ENCODE results near the gene TENT5C. TPM values are rescaled to one million over a fixed set of nuclear protein-coding genes. Genes with fewer than 3 reads are reported as not detected.

TENT5C gene
- polyA plus RNA-seq, 1 donor (not counting 4 experiments of a cell fraction or from before 2014, with no cell fraction given), result 0.13 TPM

DNA sequence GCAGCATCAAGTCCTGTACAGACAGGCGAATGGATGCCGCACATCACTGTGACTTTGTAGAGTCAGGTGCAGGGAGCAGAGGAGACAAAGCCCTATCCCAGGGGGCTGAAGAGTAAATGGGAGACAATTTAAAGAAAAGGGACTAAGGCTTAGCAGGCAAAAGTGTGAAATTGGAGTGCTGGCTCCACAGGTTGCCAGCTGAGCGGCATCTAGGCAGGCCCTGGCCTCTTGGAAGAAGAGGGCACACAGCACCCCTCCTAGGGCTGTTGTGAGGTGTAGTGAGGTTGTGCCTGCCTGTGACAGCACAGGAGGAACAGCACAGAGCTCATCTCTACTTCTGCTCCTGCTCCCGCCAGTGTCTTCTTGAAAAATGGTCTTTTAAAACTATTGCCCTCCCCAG lies 47.3 kb downstream of the TENT5C start:
- H3K27ac ChIP-seq (ENCODE audit: control insufficient read depth, insufficient read depth, low read length), result no peak overlapping the region
- FAIRE-seq (no peak), DNase-seq (ENCODE audit: low read depth, low spot score) (no peak)
- H3K9me1 ChIP-seq (ENCODE audit: control insufficient read depth, extremely low read depth, insufficient read depth, low read length), result no peaks in the 10 kb centered on the region
- peaks cover 32% of the 10 kb centered on the region for H3K4me1 ChIP-seq (ENCODE audit: control insufficient read depth, extremely low read depth, insufficient read depth, low read length)
- H3K36me3 ChIP-seq (ENCODE audit: control insufficient read depth in 2 of 2, extremely low read depth in 1 of 2, insufficient read depth in 2 of 2, low read length in 2 of 2), result no peaks in the 10 kb centered on the region
- H2AFZ ChIP-seq (ENCODE audit: control insufficient read depth, low read length), result no peak overlapping the region
- dilution Hi-C loops (cut with MboI; ENCODE audit: extremely low pct_ligation_motif_present, low sequenced_read_pairs), result no loop called here
- H3K27me3 ChIP-seq (ENCODE audit: control insufficient read depth, extremely low read depth, insufficient read depth, low read length), result no peaks in the 10 kb centered on the region
- no peak overlapping the region for H3K9ac ChIP-seq (ENCODE audit: control insufficient read depth, extremely low read depth, insufficient read depth, low read length)
- no peak overlapping the region for H3K4me2 ChIP-seq (ENCODE audit: control insufficient read depth, extremely low read depth, insufficient read depth, low read depth, low read length)
- no peaks in the 10 kb centered on the region for H4K20me1 ChIP-seq (ENCODE audit: control insufficient read depth, extremely low read depth, insufficient read depth, low read length)
- H3K4me3 ChIP-seq (ENCODE audit: control insufficient read depth in 2 of 3, extremely low read depth in 1 of 3, insufficient read depth in 2 of 3, low read depth in 1 of 3, low read length in 3 of 3), result no peak overlapping the region
- TF ChIP-seq, protein P1, sequence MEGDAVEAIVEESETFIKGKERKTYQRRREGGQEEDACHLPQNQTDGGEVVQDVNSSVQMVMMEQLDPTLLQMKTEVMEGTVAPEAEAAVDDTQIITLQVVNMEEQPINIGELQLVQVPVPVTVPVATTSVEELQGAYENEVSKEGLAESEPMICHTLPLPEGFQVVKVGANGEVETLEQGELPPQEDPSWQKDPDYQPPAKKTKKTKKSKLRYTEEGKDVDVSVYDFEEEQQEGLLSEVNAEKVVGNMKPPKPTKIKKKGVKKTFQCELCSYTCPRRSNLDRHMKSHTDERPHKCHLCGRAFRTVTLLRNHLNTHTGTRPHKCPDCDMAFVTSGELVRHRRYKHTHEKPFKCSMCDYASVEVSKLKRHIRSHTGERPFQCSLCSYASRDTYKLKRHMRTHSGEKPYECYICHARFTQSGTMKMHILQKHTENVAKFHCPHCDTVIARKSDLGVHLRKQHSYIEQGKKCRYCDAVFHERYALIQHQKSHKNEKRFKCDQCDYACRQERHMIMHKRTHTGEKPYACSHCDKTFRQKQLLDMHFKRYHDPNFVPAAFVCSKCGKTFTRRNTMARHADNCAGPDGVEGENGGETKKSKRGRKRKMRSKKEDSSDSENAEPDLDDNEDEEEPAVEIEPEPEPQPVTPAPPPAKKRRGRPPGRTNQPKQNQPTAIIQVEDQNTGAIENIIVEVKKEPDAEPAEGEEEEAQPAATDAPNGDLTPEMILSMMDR (optimal IDR thresholded peaks at IDR 0.05 in 1 of 3, IDR thresholded peaks at IDR 0.05 in 1 of 3, conservative IDR thresholded peaks at IDR 0.05 in 1 of 3; ENCODE audit: extremely low read depth in 1 of 3, insufficient read depth in 2 of 3, low read length in 3 of 3), result no peak
- TF ChIP-seq EZH2 (IDR thresholded peaks at IDR 0.05; ENCODE audit: low read length), result no peak
- H3K9me3 ChIP-seq (ENCODE audit: control insufficient read depth, low read depth, low read length), result no peaks in the 10 kb centered on the region
- no peaks in the 10 kb centered on the region for H3K79me2 ChIP-seq (ENCODE audit: control insufficient read depth, insufficient read depth, low read length)

DNA sequence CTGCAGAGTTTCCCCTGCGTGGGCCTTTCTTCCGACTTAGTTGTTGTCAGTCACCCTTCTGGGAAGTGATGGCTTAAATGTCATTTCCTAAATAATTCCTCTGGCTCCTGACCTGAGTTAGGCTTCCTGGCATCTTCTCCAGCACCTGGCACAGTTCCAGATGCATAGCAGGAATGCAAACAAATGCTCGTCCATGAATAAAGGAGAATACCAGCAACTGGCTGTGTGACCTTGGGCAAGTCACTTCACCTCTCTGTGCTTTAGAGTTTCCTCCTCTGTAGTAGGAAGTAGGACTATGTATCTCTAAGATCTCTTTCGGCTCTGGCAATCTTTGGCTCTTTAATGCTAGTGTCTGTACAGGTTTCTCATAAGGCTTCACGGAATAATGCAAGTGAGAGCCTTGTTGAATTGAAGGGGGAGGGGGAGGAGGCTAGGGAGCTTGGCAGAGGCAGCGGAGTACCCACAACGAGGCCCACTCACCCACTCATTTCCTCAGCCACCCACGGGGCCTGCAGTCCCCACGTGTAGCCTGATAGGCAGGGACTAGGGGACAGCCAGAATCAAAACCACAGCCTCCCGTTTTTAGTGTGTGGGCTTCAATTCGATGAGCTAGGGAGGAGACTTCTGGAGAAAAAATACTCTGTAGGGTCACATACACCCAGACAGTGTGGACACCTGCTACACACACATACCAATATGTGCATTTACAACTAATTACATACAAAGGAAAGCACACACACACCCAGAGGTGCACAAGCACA lies 48.1 kb downstream of the TENT5C start:
- no peak overlapping the region for H2AFZ ChIP-seq (ENCODE audit: control insufficient read depth, low read length)
- FAIRE-seq, result no peak
- H3K9ac ChIP-seq (ENCODE audit: control insufficient read depth, extremely low read depth, insufficient read depth, low read length), result no peak overlapping the region
- no peaks in the 10 kb centered on the region for H3K27me3 ChIP-seq (ENCODE audit: control insufficient read depth, extremely low read depth, insufficient read depth, low read length)
- no peak for TF ChIP-seq EZH2 (IDR thresholded peaks at IDR 0.05; ENCODE audit: low read length)
- TF ChIP-seq, protein P1 (optimal IDR thresholded peaks at IDR 0.05 in 1 of 3, IDR thresholded peaks at IDR 0.05 in 1 of 3, conservative IDR thresholded peaks at IDR 0.05 in 1 of 3; ENCODE audit: extremely low read depth in 1 of 3, insufficient read depth in 2 of 3, low read length in 3 of 3), result no peak
- no peak overlapping the region for H3K4me3 ChIP-seq (ENCODE audit: control insufficient read depth in 2 of 3, extremely low read depth in 1 of 3, insufficient read depth in 2 of 3, low read depth in 1 of 3, low read length in 3 of 3)
- no peaks in the 10 kb centered on the region for H3K9me3 ChIP-seq (ENCODE audit: control insufficient read depth, low read depth, low read length)
- H4K20me1 ChIP-seq (ENCODE audit: control insufficient read depth, extremely low read depth, insufficient read depth, low read length), result no peaks in the 10 kb centered on the region
- H3K4me1 ChIP-seq (ENCODE audit: control insufficient read depth, extremely low read depth, insufficient read depth, low read length), result peaks cover 32% of the 10 kb centered on the region
- dilution Hi-C loops (cut with MboI; ENCODE audit: extremely low pct_ligation_motif_present, low sequenced_read_pairs), result no loop called here
- no peaks in the 10 kb centered on the region for H3K9me1 ChIP-seq (ENCODE audit: control insufficient read depth, extremely low read depth, insufficient read depth, low read length)
- H3K36me3 ChIP-seq (ENCODE audit: control insufficient read depth in 2 of 2, extremely low read depth in 1 of 2, insufficient read depth in 2 of 2, low read length in 2 of 2), result no peaks in the 10 kb centered on the region
- no peaks in the 10 kb centered on the region for H3K79me2 ChIP-seq (ENCODE audit: control insufficient read depth, insufficient read depth, low read length)
- H3K27ac ChIP-seq (ENCODE audit: control insufficient read depth, insufficient read depth, low read length), result no peak overlapping the region
- no peak overlapping the region for H3K4me2 ChIP-seq (ENCODE audit: control insufficient read depth, extremely low read depth, insufficient read depth, low read depth, low read length)
- DNase-seq (ENCODE audit: low read depth, low spot score), result no peak
